ENCODE results near the gene UBL4B.
"Not testable (repeated sequence)": the region's sequence is repeated elsewhere in the genome, so short reads cannot be mapped to it uniquely, and the experiment has no call there.

UBL4B gene, protein sequence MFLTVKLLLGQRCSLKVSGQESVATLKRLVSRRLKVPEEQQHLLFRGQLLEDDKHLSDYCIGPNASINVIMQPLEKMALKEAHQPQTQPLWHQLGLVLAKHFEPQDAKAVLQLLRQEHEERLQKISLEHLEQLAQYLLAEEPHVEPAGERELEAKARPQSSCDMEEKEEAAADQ

DNA sequence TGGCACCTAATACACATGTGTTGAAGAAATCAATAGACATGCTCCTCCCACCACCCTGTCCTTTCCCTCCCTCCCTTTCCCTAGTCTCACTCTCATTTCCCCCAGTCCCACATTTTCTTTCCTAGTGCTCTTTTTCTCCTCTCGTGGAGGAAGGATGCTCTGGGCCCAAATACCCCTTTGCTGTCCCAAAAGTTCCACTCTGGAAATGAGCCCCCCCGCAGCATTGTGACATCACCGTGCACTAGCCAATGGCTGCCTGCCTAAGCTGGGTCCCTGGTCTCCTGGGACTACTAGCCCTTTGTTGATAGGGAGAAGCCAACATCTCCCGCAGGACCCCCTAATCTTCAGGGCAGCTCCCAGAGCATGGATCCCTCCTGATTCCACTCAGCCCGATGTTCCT, at the start of gene UBL4B:
TSS of gene UBL4B (plus strand) at position 301 of the 400 bp plus-strand sequence. CDS start at position 393, 92 bp downstream.
- DNase-seq = no peak

DNA sequence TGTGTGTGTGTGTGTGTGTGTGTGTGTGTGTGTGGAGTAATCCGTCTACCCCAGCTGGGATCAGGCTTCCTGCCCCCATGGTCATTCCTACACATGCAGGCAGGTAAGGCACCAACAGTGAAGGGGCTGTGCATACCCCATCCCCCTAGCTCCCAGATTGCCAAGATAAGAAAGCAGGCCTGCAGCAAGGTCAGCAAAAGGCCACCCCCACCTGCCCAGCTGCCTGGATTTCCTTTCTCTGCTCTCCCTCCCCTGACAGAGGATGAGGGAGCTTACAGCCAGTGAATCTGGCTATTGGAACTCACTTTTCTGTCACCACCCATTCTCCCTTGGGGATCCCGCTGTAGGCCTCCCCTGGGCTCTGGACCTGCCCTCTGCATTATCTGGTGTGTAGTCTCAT, 49.6 kb upstream of the UBL4B start:
- DNase-seq = no peak

DNA sequence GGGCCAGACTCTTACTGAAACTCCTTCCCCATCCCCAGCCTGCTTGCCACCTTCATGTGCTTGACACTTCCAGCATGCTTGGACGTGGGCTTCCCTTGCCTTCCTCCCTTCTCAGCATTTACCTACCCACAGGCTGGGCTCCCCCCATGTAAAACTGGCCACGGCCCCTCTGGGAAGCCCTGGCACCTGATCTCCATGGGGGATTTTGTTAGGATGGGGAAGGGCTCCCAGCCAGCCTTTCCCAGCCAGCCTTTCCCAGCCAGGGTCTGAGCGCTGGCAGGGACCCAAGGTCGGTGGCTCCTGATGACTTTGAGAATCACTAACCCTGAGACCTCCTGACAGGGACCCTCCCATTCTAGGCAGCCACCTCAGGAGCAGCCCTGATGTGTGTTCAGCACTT, 48.5 kb upstream of the UBL4B start:
- no peak for DNase-seq

DNA sequence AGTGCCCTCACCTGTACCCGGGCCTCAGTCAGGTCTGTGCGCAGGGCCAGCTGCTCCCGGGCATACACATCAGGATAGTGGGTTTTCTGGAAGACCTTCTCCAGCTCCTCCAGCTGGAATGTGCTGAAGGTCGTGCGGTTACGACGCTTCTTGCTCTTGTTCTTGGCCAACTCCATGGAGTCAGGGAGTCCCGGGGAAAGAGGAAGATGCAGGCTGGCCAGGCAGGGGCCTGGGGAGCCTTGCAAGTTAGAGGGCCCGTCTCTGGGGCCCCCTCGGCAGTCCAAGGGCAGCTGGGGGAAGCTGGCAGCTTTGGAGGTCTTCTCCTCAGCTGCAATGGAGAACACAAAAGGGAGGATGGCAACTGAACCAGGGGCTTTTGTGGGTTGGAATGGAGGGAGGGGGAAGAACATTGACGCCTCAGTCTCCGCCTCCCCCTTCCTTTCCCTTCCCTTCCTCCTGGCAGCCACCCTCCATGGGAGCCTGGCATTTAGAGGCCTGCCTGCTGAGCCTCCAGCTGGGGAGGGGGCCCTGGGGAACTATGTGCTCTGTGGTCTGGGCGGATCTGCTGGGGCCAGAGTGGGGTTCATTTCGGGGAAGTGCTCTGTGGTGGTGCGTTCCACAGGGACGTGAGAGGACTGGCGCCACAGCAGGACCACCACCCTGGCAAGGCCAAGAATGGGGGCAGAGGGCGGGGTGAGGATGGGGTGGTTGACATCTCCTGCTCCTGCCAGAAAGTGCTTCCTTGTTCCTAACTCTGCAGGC, 47.5 kb upstream of the UBL4B start:
- DNase-seq = no peak

DNA sequence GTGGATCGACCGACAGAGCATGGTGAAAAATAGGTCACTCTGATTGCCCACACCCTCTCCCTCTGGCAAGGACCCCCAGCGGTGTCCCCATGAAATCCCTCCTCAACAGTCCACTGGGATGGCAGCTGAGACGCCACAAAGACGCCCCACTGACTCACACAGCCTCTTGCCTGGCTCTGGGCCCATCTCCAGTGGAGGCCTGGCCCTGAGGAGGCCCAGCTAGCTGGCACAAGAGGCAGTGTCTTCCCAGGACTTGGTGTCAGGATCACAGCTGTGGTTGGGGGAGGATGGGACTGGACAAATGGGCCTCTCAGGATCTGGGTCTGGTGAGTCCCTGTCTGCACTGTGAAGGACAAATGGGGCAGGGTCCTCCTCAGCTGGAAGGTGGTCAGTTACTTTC, 46.4 kb upstream of the UBL4B start:
- no peak for DNase-seq

DNA sequence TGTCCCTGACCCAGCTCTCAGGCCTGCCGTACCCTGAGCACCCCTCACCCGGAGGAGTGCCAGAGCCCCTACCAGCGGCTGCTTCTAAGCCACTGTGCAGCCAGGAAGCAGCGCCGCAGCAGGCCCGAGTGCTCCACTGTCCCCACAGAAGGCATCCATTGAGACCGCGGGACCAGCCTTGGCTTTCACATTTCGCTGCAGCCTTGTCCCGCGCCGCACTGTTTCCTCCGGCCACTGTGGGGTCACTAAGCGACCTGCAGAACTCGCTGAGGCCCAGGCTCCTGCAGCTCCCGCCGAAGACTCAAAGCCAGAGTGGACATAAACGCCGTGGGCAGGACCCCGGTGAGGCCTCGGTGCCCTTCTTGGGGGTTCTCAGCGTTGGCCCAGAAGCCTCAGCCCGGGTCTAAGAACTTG, 44.8 kb upstream of the UBL4B start:
- no peak for DNase-seq

DNA sequence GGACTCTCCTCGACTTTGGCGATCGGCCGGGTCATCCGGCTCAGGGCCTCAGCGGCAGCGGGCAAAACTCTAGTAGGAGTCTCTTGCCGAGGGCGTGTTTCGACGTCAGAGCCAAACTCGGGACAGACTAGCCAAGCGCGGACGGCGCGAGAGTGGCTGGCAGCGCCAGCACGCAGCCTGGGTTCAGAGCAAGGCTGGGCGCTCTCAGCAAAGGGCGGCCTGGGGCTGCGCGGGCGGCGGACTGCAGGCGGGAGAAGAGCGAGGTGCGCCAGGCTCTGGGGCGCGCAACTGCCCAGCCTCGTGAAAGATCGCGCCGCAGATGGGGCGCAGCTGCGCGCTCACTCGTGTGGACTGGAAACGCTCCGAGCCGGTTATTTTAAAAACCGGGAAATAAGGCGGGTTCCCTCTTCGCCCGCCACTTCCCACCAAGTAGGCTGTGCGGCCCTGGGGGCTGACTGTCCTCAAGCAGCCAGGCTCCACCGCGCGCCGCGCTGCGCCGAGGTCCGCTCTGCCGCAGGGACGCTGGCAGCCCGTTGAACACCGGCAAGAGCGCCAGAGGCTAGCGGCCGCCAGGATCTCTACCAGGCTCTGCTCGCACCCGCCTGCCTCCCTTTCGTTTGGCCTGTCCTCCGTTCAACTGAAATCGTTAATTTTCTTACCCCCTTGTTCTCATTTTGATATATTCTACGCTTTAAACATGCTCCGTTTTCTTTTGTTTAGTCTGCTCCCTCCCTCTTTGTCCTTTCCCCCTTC, 44.2 kb upstream of the UBL4B start:
- DNase-seq = peak in 1 of 2 donors; percentile 27

DNA sequence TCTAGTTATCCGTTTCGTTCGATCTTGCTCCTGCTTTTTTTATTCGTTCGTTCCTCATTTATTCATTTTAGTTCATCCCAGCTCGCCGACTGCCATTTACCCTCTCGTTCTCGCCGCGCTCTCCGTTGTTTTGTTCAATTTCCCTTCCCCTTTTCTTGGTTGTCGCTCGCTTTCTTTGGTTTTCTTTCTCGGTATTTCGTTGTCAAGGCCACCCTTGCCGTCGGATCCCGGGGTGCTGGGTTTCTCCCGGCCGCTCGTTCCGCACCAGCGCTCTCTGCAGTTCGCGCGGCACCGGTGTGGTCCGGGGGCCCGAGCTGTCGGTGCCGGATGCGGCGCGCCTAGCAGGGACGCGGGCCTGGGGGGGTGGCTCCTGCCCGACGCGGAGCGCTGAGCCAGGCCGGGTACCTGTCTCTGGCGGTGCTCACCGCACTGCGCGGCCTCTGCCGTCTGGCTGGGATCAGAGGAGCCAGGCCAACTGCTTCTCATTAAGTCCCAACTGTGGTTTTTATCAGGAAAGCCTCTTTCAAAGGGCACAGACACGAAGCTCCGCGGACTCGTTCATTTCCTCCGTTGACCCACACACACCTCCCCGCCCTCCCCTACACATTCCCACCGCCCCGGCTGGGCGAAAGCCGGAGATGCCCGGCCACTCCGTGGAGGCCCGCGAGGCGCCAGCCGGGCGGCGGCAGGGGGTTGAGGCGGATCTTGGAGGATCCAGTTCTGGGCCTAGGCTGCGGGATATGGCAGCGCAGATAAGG, 43.4 kb upstream of the UBL4B start:
- DNase-seq = peak; percentile 12 to 48

DNA sequence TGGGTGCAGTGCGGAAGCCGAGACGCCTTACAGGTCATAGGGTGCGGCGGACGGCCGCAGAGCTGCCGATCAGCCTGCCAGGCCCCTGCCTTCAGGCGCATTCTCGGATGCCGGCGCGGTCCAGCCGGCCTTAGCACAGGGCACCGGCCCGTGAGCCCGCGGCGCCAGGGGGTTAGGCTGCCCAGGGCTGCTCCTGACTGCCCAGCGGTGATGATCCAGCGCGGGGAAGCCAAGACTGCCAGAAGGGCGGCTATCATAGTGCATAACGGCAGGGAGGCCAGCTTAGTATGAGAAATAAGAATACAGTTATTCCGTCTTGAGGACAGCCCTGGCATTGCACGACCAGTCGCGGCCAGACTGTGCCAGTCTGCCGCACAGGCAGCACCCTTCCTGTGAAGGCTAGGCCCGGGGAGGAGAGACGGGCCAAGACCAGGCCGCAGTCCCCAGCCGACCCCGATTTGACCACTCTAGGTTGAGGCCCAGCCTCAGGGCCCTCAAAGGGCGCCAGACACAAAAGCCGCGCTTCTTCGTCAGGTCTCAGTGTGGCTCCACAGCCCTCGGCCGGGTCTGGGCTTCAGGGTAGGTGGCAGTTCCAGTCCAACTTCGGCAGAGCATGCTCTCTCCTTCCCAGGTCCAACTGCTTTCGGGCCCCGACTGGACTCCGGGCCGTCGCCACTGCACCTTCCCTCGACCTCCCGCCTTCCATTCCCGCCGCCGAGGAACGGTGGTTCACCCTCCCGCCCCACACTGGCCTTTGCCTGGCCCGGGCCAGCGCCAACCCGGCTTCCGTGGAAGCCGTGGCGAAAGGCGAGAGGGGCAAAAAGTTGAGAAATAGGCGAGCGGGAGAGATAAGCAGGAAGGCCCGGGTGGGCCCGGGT, 42.6 kb upstream of the UBL4B start:
- DNase-seq = no peak

DNA sequence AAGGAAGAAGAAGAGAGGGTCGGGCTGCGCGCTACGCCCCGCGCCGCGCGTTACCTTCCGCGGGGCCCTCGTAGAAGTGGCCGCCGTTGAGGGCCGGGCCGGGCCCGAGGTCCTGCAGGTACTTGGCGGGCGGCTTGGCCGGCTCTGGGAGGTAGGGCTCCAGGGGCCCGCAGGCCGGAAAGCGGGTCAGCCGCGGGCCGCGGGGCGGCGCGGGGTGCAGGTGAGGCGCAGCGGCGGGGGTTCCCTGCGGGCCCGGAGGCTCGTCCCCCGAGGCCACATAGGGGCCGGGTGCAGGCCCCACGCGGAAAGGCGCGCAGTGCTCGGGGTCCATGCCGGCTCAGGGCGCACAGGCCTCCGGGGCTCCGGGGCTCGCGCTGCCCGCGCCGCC, 42.0 kb upstream of the UBL4B start:
- DNase-seq = no peak

DNA sequence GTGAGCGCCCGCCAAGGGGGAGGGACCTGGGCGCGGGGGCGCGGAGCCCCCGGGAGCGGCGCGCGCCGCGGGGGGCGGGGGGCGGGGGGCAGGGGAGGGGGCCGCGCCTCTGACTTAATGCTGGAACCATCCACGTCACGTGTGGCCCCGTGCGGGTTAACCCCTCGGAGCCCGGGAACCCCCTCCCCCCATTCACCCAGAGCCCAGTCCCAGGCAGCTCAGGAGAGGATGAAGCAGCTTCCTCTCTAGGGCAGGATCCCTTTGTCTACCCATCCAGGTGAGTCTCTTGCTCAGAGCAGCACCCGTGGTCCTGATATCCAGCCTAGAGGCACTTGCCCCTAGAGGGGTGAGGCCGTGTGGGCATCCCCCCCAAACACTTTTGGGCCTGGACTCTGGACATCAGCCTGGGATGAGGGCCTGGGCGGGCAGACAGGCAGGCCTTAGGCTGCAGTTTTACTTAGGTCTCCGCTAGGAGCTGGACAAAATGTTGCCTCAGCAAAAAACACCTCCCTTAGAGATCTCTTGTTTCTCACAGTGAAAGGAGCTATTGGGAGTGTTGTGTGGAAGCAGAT, 41.5 kb upstream of the UBL4B start, which contains the start of gene ALX3:
TSS of gene ALX3 (minus strand) at position 2 of the 572 bp plus-strand sequence. CDS start 60 bp downstream, outside the sequence.
- no peak for DNase-seq

DNA sequence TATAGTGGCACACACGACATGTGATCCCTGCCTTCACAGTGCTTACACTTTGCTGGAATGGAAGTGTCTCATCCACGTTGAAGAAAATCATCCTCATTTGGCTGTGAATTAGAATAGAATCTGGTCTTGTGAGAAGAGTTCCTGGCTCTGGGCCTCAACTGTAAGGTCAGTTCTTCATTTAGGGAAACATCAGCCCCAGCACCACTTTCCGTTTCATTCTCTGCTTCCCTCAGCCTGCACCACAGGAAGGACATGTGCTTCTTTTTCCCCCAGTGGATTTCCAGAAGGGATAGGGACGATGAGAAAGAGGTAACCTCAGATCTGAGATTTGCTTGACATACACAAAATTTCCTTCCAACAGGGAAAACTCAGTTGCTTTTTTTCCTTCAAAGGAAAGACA, 38.1 kb upstream of the UBL4B start:
- DNase-seq = peak in 1 of 2 donors; percentile 25

DNA sequence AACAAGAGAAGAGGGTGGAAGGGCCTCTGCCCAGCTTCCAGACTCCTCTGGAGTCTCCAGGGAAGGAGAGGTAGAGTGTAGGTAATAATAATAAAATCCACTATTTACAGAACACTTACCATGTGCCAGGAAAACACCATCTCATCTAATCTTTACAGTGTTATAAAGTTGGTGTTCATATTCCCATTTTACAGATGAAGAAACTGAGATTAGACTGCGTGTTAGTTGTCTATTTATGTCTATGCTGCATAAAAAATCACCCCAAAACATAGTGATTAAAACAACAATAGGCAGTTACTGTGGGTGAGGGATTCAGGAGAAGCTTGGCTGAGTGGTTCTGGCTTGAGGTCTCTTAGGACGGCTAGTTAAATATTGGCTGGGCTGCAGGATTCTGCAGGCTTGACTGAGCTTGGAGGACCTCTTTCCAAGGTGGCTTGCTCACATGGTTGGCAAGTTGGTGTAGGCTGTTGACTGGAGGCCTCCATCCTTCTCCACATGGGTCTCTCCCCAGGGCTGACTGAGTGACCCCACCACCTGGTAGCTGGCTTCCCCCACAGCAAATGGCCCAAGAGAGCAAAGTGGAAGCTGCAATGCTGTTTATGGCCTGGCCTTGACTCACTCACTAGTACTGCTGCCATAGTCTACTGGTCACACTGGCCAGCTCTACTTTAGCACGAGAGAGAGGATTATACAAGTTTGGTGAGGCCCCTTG, 35.3 kb upstream of the UBL4B start:
- DNase-seq = no peak

DNA sequence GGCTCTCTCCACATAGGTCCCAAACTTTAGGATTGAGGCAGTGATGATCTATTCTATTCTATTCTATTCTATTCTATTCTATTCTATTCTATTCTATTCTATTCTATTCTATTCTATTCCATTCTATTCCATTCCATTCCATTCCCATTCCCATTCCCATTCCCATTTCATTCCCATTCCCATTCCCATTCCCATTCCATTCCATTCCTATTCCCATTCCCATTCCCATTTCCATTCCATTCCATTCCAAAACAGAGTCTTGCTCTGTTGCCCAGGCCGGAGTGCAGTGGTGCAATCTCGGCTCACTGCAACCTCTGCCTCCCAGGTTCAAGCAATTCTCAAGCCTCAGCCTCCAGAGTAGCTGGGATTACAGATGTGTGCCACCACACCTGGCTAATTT, 32.2 kb upstream of the UBL4B start:
- DNase-seq = not testable (repeated sequence)

DNA sequence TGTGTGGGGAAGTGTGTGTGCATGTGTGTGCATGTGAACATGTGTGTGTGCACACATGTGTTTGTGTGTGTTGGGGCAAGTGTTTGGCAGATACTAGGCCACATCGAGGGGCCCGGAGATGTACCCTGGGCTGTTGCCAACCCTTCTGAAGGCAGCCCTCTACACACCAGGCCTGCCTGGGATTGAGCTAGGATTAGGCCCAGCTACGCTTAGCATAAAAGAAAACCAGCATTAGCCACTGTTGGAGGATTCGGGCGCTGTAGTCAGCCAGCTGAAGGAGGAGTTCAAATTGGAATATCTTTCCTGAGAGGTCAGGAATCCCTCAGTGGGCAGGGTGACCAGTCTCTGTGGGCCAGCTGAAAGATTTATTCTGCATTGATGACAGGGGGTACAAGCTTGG, 31.2 kb upstream of the UBL4B start:
- no peak for DNase-seq

DNA sequence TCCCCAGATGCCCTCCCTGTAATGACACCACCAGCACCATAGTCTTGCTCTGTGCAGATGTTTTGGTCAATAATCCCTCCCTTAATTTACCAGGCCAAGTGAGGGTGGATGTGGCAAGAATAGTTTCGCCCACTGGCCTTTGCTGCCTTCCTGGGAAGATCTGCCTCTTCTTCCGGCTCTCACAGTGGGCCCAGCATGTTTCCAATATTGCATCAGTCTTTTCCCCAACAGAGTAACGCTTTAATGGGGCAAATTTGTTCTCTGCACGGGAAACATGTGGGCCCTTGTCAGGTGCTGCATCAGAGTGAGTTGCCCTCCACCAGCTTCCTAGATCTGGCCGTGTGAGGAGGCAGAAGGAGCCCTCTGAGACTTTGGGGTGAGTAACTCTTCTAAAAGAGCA, 29.8 kb upstream of the UBL4B start:
- peak in 1 of 2 donors; percentile 46 for DNase-seq

DNA sequence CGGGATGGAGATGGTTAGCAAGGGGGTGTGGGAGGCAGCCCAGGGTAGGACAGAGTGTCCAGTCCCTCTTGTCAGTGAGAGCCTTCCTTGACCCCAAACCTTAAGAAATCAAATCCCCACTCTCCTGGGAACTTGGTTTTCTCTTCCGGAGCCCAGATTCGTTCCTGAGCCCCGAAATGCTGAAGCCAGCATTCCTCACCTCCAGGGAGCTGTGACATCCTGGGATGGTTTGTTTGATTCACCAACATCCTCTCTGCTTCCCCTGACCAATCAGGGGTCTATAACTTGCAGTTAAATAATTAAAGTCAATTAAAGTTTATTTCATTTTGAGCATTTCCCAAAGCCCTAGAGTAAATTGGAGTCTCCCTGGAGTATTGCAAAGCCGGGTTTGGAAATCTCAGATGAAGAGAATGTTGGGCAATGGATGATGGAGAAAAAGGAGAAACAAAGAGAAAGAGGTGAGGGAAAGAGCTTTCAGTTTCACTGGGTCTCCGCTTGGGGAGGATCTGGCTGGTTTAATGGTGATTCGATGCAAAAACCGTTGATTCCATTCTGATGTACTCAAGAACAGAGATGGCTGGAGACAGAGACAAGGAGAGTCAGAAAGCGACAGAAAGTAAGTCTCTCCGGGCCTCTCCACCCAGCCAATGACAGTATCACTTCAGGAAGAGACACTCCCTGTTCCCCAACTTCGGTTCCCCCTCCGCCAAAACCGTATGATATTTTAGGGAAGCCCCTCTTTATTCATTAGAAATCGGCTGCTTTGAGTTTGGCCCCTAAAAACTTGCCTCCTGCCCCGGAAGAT, 29.0 kb upstream of the UBL4B start:
- DNase-seq = peak in 1 of 2 donors; percentile 23

DNA sequence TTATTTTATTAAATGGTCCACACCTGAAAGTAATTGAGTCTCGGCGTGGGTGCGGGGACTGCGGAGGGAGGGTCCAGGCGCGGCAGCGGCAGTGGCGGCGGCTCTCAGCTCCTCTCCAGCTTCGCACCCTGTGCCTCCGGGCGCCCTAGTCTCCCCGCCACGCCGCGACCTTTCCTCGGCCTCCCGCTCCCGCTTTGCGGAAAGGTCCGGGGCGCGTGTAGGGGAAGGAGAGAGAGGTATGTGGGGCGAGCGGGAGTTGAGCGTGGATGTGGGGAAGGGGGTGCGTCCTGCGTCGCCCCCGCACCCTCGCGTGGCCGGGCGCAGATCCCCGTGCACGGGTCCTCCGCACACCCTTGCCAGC, 28.4 kb upstream of the UBL4B start:
- no peak for DNase-seq

DNA sequence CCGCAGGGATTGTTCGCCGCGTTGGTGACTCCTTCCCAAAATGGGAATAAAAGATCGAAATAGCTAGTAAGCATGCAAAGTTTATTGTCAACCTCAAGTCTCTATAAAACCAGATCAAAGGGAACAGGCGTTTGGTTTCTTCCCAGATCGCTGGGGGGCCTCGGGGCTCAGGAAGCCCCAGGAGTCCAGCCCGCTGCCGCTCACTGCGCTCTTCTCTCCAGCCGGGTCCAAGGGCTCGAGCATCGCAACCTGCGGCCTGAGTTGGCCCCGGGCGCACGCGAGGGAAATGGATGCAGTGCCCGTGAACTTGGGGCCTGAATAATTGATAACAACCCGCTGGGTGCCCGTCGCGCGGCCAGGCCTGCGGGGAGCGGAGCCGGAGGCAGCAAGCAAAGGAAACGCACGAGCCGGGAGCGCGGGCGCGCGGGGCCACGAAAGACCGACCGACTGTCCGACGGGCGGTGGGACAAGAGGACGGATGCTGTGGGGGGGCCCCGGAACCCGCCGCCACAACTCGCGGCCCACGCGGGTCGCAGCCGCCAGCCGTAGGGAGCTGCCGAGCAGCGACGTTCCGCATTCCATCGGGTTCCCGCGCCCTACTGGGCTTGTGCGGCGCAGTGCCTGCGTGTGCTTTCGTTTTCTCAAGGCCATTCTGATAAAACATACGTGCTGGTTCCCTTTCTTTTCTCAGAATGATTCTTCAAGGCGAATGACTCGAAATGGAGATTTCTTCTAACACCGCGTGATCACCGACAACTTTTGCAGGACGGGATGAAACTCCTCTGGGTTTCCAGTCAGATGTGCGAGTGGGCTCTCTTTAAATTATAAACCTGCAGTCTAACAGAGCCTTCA, 27.8 kb upstream of the UBL4B start:
- DNase-seq = peak; percentile 70 to 76

Measured in inflammatory macrophage treated with lipopolysaccharide for 1 hour (primary cell).